Stimulated activated CD4-positive, alpha-beta T cell treated with anti-CD3 and anti-CD28 coated beads, Interleukin-2, amount 100 ng/mL, for 24 hours (primary cell): Measurements from ENCODE around the gene PLCE1.
"Not testable (repeated sequence)": the region's sequence is repeated elsewhere in the genome, so short reads cannot be mapped to it uniquely, and the experiment has no call there.

Experiments used
- DNase-seq, 2 donors: peaks; one replicate each; pipeline ENCODE4 v3.0.0-alpha.2; 2020

The PLCE1 gene

GRCh38 chr10:93993782-93994437 lies at the start of gene PLCE1:
PLCE1 (plus strand) TSS chr10:93993931; CDS start chr10:94031047, 37,116 bp downstream.
- peak in 1 of 2 donors; percentile 26 for DNase-seq

GRCh38 chr10:93945819-93946218 lies 47.9 kb upstream of the PLCE1 start:
- no peak for DNase-seq

GRCh38 chr10:93947055-93947454 lies 46.7 kb upstream of the PLCE1 start:
- no peak for DNase-seq

GRCh38 chr10:93947524-93947923 lies 46.2 kb upstream of the PLCE1 start:
- no peak for DNase-seq

GRCh38 chr10:93951905-93952304 lies 41.8 kb upstream of the PLCE1 start:
- no peak for DNase-seq

GRCh38 chr10:93954299-93954698 lies 39.4 kb upstream of the PLCE1 start:
- DNase-seq, result no peak

GRCh38 chr10:93954726-93955363 lies 38.9 kb upstream of the PLCE1 start:
- no peak for DNase-seq

GRCh38 chr10:93958834-93959233 lies 34.9 kb upstream of the PLCE1 start:
- no peak for DNase-seq

GRCh38 chr10:93960988-93961387 lies 32.7 kb upstream of the PLCE1 start:
- DNase-seq, result not testable (repeated sequence)

- DNase-seq, result no peak
Observed at GRCh38 chr10:93962973-93963372, 30.8 kb upstream of the PLCE1 start.

GRCh38 chr10:93963434-93963833 lies 30.3 kb upstream of the PLCE1 start:
- no peak for DNase-seq

GRCh38 chr10:93965911-93966310 lies 27.8 kb upstream of the PLCE1 start:
- no peak for DNase-seq

GRCh38 chr10:93967756-93968155 lies 26.0 kb upstream of the PLCE1 start:
- no peak for DNase-seq

- no peak for DNase-seq
Observed at GRCh38 chr10:93968540-93968945, 25.2 kb upstream of the PLCE1 start.

- DNase-seq, result not testable (repeated sequence)
Observed at GRCh38 chr10:93970433-93971010, 23.2 kb upstream of the PLCE1 start.

- DNase-seq, result no peak
Observed at GRCh38 chr10:93973748-93974445, 19.8 kb upstream of the PLCE1 start.

- DNase-seq, result no peak
Observed at GRCh38 chr10:93977442-93977841, 16.3 kb upstream of the PLCE1 start.

- DNase-seq, result no peak
Observed at GRCh38 chr10:93980486-93980885, 13.2 kb upstream of the PLCE1 start.

- DNase-seq, result no peak
Observed at GRCh38 chr10:93991114-93991513, 2.6 kb upstream of the PLCE1 start.

GRCh38 chr10:93991596-93992284 lies 2.0 kb upstream of the PLCE1 start:
- no peak for DNase-seq

- no peak for DNase-seq
Observed at GRCh38 chr10:93992400-93993030, 1.2 kb upstream of the PLCE1 start.

- DNase-seq, result no peak
Observed at GRCh38 chr10:93993414-93993781, 333 bp upstream of the PLCE1 start.

GRCh38 chr10:93994438-93994801 lies 689 bp downstream of the PLCE1 start:
- DNase-seq, result no peak
